ENCODE results near the gene NFKB2.

GRCh38 chr10:102434394-102435132 lies 39.1 kb downstream of the NFKB2 start:
- TF ChIP-seq CTCF (IDR thresholded peaks at IDR 0.05) (no peak), POLR2A (IDR thresholded peaks at IDR 0.05) (no peak)

All from Peyer's patch (tissue), 4 donors.